SK-N-SH (cell line): ENCODE data around the gene SPRN. TPM values are rescaled to one million over a fixed set of nuclear protein-coding genes. Genes with fewer than 3 reads are reported as not detected.

Source experiments
- CTCF ChIA-PET: fragments of 300-600, 350-600 bp; formaldehyde crosslinking; extraction: SDS; loops from one replicate; lab custom pipeline; 2021; lab: Yijun Ruan, JAX
- POLR2A ChIA-PET: fragments of 350-600 bp; sonication (Branson Sonifier 250); formaldehyde crosslinking; extraction: SDS; loops from one replicate; lab custom pipeline; 2020; ENCODE audit warnings: antibody characterized with exemption, inconsistent platforms; lab: Yijun Ruan, JAX
- DNase-seq: peaks from one replicate; pipeline ENCODE4 v3.0.0; 2012
- H2AFZ ChIP-seq: fragments of 200-600 bp; sonication (generic); 2 replicates; pipeline ENCODE4 v1.8.1; 2016; ENCODE audit warnings: antibody characterized with exemption, mild to moderate bottlenecking, low read depth
- H3F3A ChIP-seq: fragments of 200-600 bp; sonication (generic); replicated peaks from 2 replicates; pipeline ENCODE3; 2016; ENCODE audit warnings: antibody characterized with exemption, mild to moderate bottlenecking; ENCODE audit not compliant: insufficient read depth
- H3K27ac ChIP-seq, 2 experiments: fragments of 200-500 bp in 1 of 2; fragments of 200-600 bp in 1 of 2; sonication (Bioruptor generic) in 1 of 2; sonication (generic), shearing (Covaris generic) in 1 of 2; 2 replicates each; pipeline versions ENCODE4 v1.5.1 to v1.6.1; 2014 to 2016; ENCODE audit warnings: low read depth in 2 of 2, inconsistent platforms in 1 of 2, low read length in 1 of 2, mild to moderate bottlenecking in 1 of 2, mixed read lengths in 1 of 2
- H3K27me3 ChIP-seq: fragments of 200-600 bp; sonication (generic), shearing (Covaris generic); 2 replicates; pipeline ENCODE4 v1.6.1; 2016; ENCODE audit warnings: mixed run types; ENCODE audit not compliant: insufficient read depth
- H3K36me3 ChIP-seq, 2 experiments: fragments of 200-500 bp in 1 of 2; fragments of 200-600 bp in 1 of 2; sonication (Bioruptor generic) in 1 of 2; sonication (generic) in 1 of 2; replicated peaks in 1 of 2; 2 replicates each; pipeline versions ENCODE3 to v1.5.1; 2014 to 2016; ENCODE audit warnings: low read length in 1 of 2, mild to moderate bottlenecking in 1 of 2; ENCODE audit not compliant: insufficient read depth in 2 of 2, control insufficient read depth in 1 of 2
- H3K4me1 ChIP-seq, 2 experiments: fragments of 200-500 bp in 1 of 2; fragments of 200-600 bp in 1 of 2; sonication (Bioruptor generic) in 1 of 2; sonication (generic), shearing (Covaris generic) in 1 of 2; 2 replicates each; pipeline versions ENCODE4 v1.5.1 to v1.6.1; 2014 to 2016; ENCODE audit warnings: low read depth in 1 of 2, low read length in 1 of 2, mixed run types in 1 of 2; ENCODE audit not compliant: insufficient read depth in 2 of 2, control insufficient read depth in 1 of 2
- H3K4me2 ChIP-seq: fragments of 200-600 bp; sonication (generic), shearing (Covaris generic); 2 replicates; pipeline ENCODE4 v1.6.1; 2017; ENCODE audit warnings: mixed run types
- H3K4me3 ChIP-seq, 2 experiments: fragments of 200-500 bp in 1 of 2; fragments of 200-600 bp in 1 of 2; sonication (Bioruptor generic) in 1 of 2; sonication (generic), shearing (Covaris generic) in 1 of 2; 2 replicates each; pipeline versions ENCODE4 v1.5.1 to v1.8.1; 2014 to 2016; ENCODE audit warnings: low read depth in 2 of 2, inconsistent platforms in 1 of 2, low read length in 1 of 2, mild to moderate bottlenecking in 1 of 2, mixed read lengths in 1 of 2, moderate library complexity in 1 of 2
- H3K79me2 ChIP-seq: fragments of 200-600 bp; sonication (generic); 2 replicates; pipeline ENCODE4 v1.8.1; 2017; ENCODE audit warnings: mild to moderate bottlenecking; ENCODE audit not compliant: insufficient read depth
- H3K9ac ChIP-seq: fragments of 200-600 bp; sonication (generic); 2 replicates; pipeline ENCODE4 v1.6.1; 2017; ENCODE audit warnings: mixed run types
- H3K9me2 ChIP-seq: fragments of 200-600 bp; sonication (generic); 2 replicates; pipeline ENCODE4 v1.6.1; 2017; ENCODE audit warnings: mixed run types
- H3K9me3 ChIP-seq: fragments of 200-600 bp; sonication (generic); 2 replicates; pipeline ENCODE4 v1.6.1; 2017; ENCODE audit warnings: mixed run types, mild to moderate bottlenecking, moderate library complexity
- H4K20me1 ChIP-seq: fragments of 200-600 bp; sonication (generic); 2 replicates; pipeline ENCODE4 v1.6.1; 2017; ENCODE audit warnings: mild to moderate bottlenecking, mixed run types; ENCODE audit not compliant: insufficient read depth
- CHD2 ChIP-seq: fragments of 150-350 bp; IDR thresholded peaks from 2 replicates; pipeline ENCODE4 v1.6.1; 2018; ENCODE audit warnings: low read length; ENCODE audit not compliant: partially characterized antibody
- FOSL2 ChIP-seq: IDR thresholded peaks from 2 replicates; pipeline ENCODE4 v1.4.0; 2012; ENCODE audit warnings: low read depth, mild to moderate bottlenecking, moderate library complexity, borderline replicate concordance
- FOXJ3 ChIP-seq: sonication (generic); formaldehyde crosslinking; IDR thresholded peaks from 2 replicates; pipeline ENCODE4 v1.5.1; 2020; ENCODE audit warnings: mild to moderate bottlenecking, missing genetic modification reagents
- GABPA ChIP-seq: IDR thresholded peaks from 2 replicates; pipeline ENCODE4 v1.4.0; 2012; ENCODE audit warnings: low read depth, mild to moderate bottlenecking
- GATA2 ChIP-seq: sonication (generic); formaldehyde crosslinking; IDR thresholded peaks from 2 replicates; pipeline ENCODE4 v1.5.0; 2020; ENCODE audit warnings: mild to moderate bottlenecking, missing genetic modification reagents
- MXI1 ChIP-seq: IDR thresholded peaks from 2 replicates; pipeline ENCODE4 v1.6.1; 2012; ENCODE audit warnings: mild to moderate bottlenecking, low read depth, low read length, improper control_type of control experiment
- RFX5 ChIP-seq: IDR thresholded peaks from 2 replicates; pipeline ENCODE4 v1.6.1; 2012; ENCODE audit warnings: mild to moderate bottlenecking, improper control_type of control experiment, low read length
- SMC3 ChIP-seq: IDR thresholded peaks from 2 replicates; pipeline ENCODE4 v1.6.1; 2012; ENCODE audit warnings: low read depth, low read length, improper control_type of control experiment
- YY1 ChIP-seq: IDR thresholded peaks from 2 replicates; pipeline ENCODE4 v1.4.0; 2012; ENCODE audit warnings: low read depth, mild to moderate bottlenecking
- WGBS: methylation state at CpG from one replicate; pipeline ENCODE4 v1.1.6; 2017; ENCODE audit warnings: low lambda C conversion rate; 5-methylcytosine and 5-hydroxymethylcytosine counted together
- polyA plus RNA-seq, 3 experiments: library from polyadenylated mRNA; depleted of rRNA; stranded (reverse); fragments of >200 nt; gene quantifications; 2 replicates each; pipeline ENCODE4 v1.2.3, GENCODE V29; 2012
- small RNA-seq, 7 experiments: library from RNA; depleted of rRNA; stranded (forward); fragments of <200 nt; gene quantifications; one replicate each; pipeline ENCODE3, GENCODE V24; 2012

SPRN gene
- polyA plus RNA-seq, 1 of the 3 experiments (the other 2 are of a cell fraction), result 1.2 TPM

DNA sequence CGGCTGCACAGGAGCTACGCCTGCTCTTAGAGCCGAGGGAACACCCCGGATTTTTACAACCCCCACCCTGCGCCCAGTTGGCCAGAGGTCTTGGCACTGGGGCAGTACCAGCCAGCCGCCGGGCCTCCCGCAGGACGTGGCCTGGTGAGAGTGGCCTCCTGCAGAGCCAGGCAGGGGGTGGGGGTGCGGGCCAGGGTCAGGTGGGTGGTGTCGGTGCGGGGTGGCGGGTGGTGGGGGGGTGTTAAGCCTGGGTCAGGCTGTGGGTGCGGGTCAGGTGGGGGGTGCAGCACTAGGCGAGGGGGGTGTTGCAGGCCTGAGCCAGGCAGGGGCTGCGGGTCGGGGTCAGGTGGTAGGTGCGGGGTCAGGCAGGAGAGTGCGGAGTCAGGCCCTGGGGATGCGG, 51.9 kb downstream of the SPRN start:
- Histone ChIP-seq H3K9ac (peak overlapping the region; percentile 21; the same call in 1 of the 2 replicates), H4K20me1 (no peaks in the 10 kb centered on the region), H3K4me3 (peak overlapping the region; percentile 61 to 80)
- no peak for TF ChIP-seq RFX5
- no peak for TF ChIP-seq GATA2 (CRISPR knock-in tag)
- TF ChIP-seq FOXJ3, result no peak
- no peak for TF ChIP-seq GABPA
- TF ChIP-seq MXI1, result no peak
- TF ChIP-seq YY1, result no peak
- no peak for TF ChIP-seq CHD2
- no peak for TF ChIP-seq SMC3
- TF ChIP-seq FOSL2, result no peak
- TF ChIP-seq, all 33 proteins: peak for 0
- ChIA-PET POLR2A (interaction anchor here (1.3 kb wide), 1 partner anchor 13 kb away, joined by 5 read pairs; no protein-coding TSS in a partner anchor), CTCF (interaction anchor here (1.0 kb wide), 1 partner anchor 43 kb away, joined by 5 read pairs; no protein-coding TSS in a partner anchor)
- no peaks in the 10 kb centered on the region for H3K27me3 ChIP-seq
- DNase-seq, result peak; percentile 54
- no peaks in the 10 kb centered on the region for H3F3A ChIP-seq
- WGBS, result 20% methylated on average over 17 of the region's 20 CpGs
- peak overlapping the region; percentile 78 for H3K4me2 ChIP-seq
- H2AFZ ChIP-seq, result no peak overlapping the region
- H3K27ac ChIP-seq, result no peak overlapping the region; a peak in 1 of 4 replicates
- peaks cover 0 to 11% of the 10 kb centered on the region in 2 experiments; a peak in 2 of 4 replicates for H3K4me1 ChIP-seq
- H3K9me2 ChIP-seq, result no peaks in the 10 kb centered on the region
- peaks cover 9 to 29% of the 10 kb centered on the region in 2 experiments for H3K36me3 ChIP-seq
- peaks cover 9% of the 10 kb centered on the region; the same call in 1 of the 2 replicates for H3K79me2 ChIP-seq
- no peaks in the 10 kb centered on the region for H3K9me3 ChIP-seq

Small RNAs within 50 kb of the gene (small RNA-seq; reads per million reads assigned to genes)
- gene AL360181.4 (0 reads per million in 7 experiments), gene MIR3944 (0 to 1.1 (median 0) reads per million in 7 experiments)

Other genes starting within 250 kb of the SPRN start
- not detected in 2 replicates for gene UTF1, start 194.4 kb downstream of the SPRN start, polyA plus RNA-seq (2012; rRNA removed)
- not detected in 2 replicates for gene VENTX, start 186.8 kb downstream of the SPRN start, polyA plus RNA-seq (2012; rRNA removed)
- 1.6 and 1.7 TPM in 2 replicates for gene ADAM8, start 147.8 kb downstream of the SPRN start, polyA plus RNA-seq (2012; rRNA removed)
- 47.4 and 49.1 TPM in 2 replicates for gene TUBGCP2, start 115.8 kb downstream of the SPRN start, polyA plus RNA-seq (2012; rRNA removed)
- gene ZNF511, start 115.7 kb downstream of the SPRN start, polyA plus RNA-seq (2012; rRNA removed), result 43.5 and 62.3 TPM in 2 replicates
- 3.3 TPM in 2 replicates for gene CALY, start 87.7 kb downstream of the SPRN start, polyA plus RNA-seq (2012; rRNA removed)
- gene PRAP1, start 77.3 kb downstream of the SPRN start, polyA plus RNA-seq (2012; rRNA removed), result 1.9 and 2.3 TPM in 2 replicates
- 25.3 and 32.5 TPM in 2 replicates for gene FUOM, start 66.6 kb downstream of the SPRN start, polyA plus RNA-seq (2012; rRNA removed)
- 72.1 and 97.8 TPM in 2 replicates for gene ECHS1, start 51.3 kb downstream of the SPRN start, polyA plus RNA-seq (2012; rRNA removed)
- gene PAOX, start 45.4 kb downstream of the SPRN start, polyA plus RNA-seq (2012; rRNA removed), result 6.2 and 6.6 TPM in 2 replicates
- 86.4 and 90.7 TPM in 2 replicates for gene MTG1, start 30.5 kb downstream of the SPRN start, polyA plus RNA-seq (2012; rRNA removed)
- 2.1 and 3.4 TPM in 2 replicates for gene SCART1, start 29.3 kb upstream of the SPRN start, polyA plus RNA-seq (2012; rRNA removed)
- gene CYP2E1, start 102.7 kb upstream of the SPRN start, polyA plus RNA-seq (2012; rRNA removed), result 0.61 and 1.3 TPM in 2 replicates
- not detected in 2 replicates for gene SYCE1, start 141.0 kb upstream of the SPRN start, polyA plus RNA-seq (2012; rRNA removed)
- not detected in 2 replicates for gene FRG2B, start 202.2 kb upstream of the SPRN start, polyA plus RNA-seq (2012; rRNA removed)